SK-N-MC (cell line): Measurements from ENCODE around the gene IDUA.

Experiments
- EZH2 ChIP-seq: fragments of 200-600 bp; sonication (generic); IDR thresholded peaks from one replicate; pipeline ENCODE4 v1.6.1; 2017; ENCODE audit warnings: antibody characterized with exemption
- POLR2AphosphoS5 ChIP-seq: IDR thresholded peaks from 2 replicates; pipeline ENCODE4 v1.6.1; 2012; ENCODE audit warnings: mild to moderate bottlenecking, low read depth, low read length, borderline replicate concordance

- no peak for TF ChIP-seq POLR2AphosphoS5
- TF ChIP-seq EZH2, result no peak
Observed at GRCh38 chr4:1030031-1030430, 43.2 kb downstream of the IDUA start.
